D341Med (cell line): Measurements from ENCODE around the gene ZNF441.
"Not testable (repeated sequence)": the region's sequence is repeated elsewhere in the genome, so short reads cannot be mapped to it uniquely, and the experiment has no call there.

ENCODE experiments used
- DNase-seq: peaks from one replicate; pipeline ENCODE4 v3.0.0; 2012; ENCODE audit warnings: low spot score

ZNF441 gene

DNA sequence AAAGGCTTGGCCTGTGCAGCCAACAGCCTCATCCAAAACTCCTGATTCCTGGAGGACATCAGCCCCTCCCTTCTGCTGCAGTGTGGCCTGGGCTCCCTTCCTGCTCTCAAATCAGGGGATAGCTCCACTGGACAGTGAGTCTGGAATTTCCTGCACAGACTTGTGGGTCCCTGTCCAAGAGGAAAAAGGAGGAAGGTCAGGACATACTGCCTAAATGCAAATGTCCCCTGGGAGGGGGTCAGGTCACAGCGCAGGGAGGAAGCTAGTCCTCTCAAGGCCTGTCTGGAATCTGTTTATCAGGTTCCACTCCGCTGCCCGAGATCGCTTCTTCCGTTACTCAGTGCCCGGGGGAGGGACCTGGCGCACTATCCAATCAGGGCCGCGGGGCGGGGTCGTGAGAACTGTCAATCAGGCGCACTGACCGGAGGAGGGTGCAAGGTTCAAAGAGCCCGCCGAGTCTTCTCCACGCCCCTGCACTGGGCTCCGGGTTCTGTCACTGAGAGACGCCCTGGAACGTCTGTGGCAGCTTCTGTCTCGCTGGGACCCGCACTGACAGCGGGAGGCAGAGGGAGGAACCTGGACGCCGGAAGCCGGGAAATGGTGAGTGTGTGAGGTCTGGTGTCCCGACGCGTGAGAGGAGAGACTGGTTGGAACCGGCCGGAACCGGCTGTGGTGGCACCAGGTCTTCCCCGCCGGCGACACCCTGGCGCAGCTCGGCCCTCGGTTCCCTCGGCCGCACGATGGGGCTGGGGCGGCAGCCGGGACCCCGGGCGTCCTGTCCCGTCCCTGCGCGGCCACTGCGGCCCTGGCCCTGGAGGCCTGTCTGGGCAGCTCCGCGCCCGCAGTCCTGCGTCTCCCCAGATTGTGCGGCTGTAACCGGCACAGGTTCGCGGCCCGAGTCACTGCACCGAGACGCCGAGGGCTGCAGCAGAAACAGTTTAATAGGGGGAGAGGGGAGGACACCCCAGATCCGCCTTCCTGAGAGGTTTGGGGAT is at the start of gene ZNF441:
TSS of gene ZNF441 (plus strand) at position 404 of the 995 bp plus-strand sequence. CDS start at position 598, 194 bp downstream.
- DNase-seq: peak; percentile 96

- no peak for DNase-seq
These were observed 45.1 kb upstream of the ZNF441 start for GRCh38 chr19:11721681-11722080.

DNA sequence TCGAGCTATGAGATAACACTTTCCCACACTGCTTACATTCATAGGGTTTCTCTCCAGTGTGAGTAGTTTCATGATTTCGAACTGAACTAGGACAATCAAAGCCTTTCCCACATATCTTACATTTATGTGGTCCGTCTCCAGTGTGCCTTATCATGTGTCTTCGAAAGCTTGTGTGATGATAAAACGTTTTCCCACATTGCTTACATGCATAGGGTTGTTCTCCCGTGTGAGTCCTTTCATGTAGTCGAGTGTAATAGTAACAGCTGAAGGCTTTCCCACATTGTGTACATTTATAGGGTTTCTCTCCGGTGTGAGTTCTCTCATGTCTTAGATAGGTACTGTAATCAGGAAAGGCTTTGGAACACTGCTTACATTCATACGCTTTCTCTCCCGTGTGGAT is 44.4 kb upstream of the ZNF441 start:
- DNase-seq: no peak

DNA sequence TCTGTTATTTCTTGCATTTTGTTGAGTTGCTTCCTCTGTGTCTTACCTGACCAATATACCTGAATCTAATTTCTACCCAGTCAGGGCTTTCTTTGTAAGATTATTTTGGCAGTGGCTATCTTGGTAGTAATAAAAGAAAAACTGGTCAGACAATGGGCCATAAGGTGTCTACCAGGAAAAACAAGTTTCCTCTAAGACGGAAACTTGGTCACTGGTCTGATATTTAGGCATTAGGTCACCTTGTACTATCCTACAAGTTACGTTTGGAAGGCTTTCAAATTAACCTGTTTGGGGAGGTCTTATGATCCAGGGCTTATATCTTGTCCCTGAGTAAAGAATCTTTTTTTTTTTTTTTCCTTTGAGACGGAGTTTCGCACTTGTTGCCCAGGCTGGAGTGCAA is 37.2 kb upstream of the ZNF441 start:
- no peak for DNase-seq

DNA sequence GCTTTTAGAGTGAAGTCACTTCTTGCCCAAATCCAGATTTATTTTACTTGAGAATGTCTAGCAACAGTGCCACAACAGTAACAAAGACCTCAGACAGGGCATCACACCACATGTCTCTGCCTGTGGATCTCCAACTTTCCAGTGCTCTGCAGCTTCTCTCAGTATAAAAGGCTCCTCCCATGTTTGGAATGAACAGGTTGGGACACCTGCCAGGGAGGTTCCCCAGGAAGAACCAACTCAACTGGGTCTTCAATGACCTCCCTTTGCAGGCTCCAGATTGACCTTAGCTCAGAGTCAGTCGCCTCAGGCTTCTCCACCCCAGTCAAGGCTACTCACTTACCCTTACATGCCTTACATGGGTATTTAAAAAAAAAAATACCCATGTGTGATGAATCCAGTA is 31.4 kb upstream of the ZNF441 start:
- DNase-seq: no peak

DNA sequence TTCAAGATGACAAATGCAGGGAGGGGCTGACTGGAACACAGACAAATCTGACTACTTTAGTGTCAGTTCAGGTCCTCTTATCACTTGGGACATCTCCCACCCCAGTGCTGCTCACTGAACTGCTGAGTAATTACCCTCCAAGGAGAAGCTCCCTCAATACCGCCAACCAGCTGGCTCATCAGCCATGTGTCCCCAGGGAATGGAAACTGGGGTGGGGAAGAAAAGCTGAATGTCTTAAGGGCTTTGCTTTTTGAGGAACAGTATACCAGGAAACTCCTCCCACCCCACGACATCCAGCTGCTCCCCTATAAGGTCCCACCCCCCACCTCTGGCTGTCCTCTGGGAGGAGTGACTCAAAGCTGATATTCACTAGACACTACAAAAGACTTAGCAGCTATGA is 30.1 kb upstream of the ZNF441 start:
- DNase-seq: peak; percentile 84

DNA sequence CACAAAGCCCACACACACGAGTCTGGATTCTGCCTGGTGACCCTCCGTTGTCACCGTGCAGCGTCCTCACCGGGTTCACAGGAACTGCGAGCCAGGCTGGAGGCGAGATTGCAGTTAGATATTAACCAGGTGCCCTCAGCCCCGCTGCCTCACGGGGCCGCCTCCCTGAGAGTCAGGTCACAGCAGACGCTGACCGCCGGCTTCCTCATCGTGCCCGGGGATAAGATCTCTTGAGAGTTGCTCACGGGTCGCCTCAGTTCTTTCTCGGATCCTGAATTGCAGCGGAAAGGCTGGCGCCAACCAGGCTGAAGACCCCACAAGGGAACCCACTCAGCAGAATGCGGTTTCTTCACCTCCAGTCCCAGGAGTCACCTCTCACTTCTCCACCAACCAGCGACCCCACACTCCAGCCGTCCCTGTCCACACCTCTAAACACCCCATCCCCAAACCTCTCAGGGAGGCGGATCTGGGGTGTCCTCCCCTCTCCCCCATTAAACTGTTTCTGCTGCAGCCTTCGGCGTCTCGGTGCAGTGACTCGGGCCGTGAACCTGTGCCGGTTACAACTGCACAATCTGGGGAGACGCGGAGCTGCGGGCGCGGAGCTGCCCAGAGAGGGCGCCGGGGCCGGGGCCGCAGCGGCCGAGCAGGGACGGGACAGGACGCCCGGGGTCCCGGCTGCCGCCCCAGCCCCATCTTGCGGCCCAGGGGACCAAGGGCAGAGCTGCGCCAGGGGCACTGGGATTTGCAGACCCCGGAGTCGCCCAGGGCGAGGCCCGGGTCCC is 28.6 kb upstream of the ZNF441 start:
- DNase-seq: peak; percentile 38

DNA sequence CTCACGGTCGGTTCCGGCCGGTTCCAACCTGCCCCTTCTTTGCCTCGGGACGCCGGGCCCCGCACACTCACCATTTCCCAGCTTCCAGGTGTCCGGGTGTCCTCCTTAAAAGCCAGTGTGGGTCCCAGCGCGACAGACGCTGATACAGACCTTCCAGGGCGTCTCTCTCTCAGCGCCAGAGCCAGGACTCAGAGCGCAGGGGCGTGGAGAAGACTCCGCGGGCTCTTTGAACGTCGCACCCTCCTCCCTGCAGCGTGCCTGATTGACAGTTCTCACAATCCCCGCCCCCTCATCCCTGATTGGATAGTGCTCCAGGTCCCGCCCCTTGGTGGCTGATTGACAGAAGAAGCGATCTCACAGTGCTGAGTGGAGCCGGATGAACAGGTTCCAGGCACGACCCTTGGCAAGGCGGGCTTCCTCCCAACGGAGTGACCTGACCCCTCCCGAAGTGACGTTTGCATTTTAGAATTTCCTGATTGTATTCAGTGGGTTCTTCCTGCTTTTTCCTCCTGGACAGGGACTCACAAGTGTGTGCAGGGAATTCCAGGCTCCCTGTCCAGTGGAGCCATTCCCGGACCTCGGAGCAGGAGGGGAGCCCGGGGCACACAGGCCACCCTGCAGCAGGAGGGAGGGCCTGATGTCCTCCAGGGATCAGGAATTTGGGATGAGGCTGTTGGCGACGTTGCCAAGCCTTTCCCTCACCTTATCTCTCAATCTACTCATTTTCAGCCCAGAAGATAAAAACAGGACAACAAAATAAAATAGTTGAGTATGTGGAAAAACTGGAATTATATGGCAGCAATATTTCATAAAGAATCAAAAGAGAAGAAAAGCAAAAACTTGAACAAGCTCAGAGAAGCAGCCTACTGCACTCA is 27.8 kb upstream of the ZNF441 start, which contains the start of gene ZNF823:
TSS of gene ZNF823 (minus strand) at position 201 of the 875 bp plus-strand sequence. CDS start at position 74, 127 bp downstream.
- DNase-seq: peak; percentile 93

DNA sequence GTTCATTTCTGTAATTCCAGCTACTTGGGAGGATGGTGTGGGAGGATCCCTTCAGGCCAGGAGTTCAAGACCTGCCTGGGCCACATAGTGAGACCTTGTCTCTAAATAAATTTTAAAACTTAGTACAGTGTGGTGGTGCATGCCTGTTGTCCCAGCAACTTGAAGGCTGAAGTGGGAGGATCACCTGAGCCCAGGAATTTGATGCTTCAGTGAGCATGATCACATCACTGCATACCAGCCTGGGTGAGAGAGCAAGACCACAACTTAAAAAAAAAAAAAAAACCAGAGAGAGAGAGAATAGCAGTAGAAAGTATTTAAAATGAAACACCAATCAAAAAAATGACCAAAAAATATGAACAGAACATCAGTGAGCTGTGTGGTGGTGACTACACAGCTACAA is 20.9 kb upstream of the ZNF441 start:
- no peak for DNase-seq

DNA sequence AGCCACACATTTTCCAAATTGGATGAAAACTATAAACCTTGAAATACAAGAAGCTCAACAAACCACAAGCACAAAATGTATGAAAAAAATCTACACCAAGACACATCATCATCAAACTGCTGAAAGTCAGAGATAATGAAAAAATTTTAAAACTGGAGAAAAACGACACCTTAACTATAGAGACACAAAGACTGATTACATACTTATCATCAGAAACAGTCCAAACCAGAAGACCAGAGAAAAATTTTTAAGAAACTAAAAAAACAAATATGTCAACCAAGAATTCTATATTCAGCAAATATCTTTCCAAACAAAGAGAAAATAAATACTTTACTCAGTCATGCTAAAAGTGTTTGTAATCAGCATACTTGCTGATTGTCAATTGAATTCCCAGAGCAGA is 19.5 kb upstream of the ZNF441 start:
- DNase-seq: no peak

GRCh38 chr19:11749751-11750150 is 17.0 kb upstream of the ZNF441 start:
- DNase-seq: no peak

- DNase-seq: no peak
These were observed 14.5 kb upstream of the ZNF441 start for GRCh38 chr19:11752244-11752736.

DNA sequence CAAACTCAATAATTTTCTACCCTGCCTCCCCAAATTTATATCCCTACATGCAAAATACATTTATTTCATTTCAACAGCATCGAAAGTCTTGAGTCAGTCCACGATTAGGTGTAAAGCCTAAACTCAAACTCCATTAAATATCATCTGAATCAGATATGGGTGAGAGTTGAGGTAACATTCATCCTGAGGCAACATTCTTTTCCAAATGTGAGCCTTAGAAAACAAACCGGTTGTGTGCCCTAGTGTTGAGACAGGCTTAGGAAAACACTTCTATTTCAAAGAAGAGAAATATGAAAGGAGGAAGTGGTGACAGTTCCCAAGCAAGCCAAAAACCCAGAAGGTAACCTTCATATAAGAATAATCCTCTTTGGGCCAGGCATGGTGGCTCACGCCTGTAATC is 12.1 kb upstream of the ZNF441 start:
- DNase-seq: no peak

DNA sequence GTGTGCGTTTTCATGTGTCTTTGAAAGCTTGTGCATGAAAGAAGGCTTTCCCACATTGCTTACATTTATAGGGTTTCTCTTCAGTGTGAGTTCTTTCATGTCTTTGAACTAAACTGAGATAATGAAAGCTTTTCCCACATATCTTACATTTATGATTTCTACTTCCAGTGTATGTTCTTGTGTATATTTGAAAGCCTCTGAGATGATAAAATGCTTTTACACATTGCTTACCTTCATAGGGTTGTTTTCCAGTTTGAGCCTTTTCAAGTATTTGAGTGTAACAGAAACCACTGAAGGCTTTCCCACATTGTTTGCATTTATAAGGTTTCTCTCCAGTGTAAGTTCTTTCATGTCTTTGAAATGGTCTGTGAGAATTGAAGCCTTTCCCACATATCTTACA is 9.8 kb upstream of the ZNF441 start:
- no peak for DNase-seq

DNA sequence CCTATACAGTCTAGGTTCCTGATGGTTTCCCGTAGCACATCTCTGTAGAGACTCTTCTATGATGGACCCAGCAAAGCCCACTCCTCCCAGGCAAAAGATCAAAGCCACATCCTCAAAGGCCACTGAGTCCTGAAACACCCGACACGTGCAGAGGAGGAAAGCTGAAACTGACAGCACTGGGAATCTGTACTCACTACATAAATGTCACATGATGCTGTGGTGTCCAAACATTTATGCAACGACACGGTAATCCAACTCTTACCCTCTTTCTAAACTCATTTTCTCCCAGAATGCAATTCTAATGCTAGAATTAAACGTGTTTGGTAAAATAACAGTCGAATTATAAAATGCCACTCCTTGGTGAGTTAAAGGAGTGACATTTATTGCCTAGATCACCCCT is 7.0 kb upstream of the ZNF441 start:
- DNase-seq: no peak

DNA sequence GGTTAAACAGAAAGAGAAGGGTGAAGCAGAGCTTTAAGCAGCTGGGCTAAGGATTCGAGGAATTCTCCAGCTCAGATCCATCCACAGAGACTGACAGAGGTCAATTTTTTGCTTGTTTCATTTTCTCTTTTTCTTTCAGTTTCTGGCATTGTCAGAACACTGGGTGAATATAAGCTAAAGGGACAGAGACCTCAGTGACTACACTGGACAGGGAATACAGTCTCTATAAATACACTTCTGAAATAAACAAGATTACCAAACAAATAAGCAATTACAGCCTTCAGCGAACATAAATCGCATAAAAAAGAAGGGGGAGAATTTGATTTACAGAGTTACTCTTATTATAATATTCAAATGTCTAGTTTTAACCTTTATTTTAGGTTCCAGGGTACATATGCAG is 3.7 kb upstream of the ZNF441 start:
- DNase-seq: no peak

DNA sequence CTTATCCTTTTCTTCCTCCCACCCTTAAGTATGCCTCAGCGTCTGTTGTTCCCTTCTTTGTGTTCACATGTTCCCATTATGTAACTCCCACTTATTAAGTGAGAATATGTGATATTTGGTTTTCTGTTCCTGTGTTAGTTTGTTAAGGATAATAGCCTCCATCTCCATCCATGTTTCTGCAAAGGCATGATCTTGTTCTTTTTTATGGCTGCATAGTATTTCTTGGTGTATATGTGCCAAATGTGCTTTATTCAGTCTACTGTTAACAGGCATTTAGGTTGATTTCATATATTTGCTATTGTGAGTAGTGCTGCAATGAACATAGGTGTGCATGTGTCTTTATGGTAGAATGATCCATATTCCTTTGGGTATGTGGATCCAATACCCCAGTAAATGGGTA is 3.2 kb upstream of the ZNF441 start:
- no peak for DNase-seq

DNA sequence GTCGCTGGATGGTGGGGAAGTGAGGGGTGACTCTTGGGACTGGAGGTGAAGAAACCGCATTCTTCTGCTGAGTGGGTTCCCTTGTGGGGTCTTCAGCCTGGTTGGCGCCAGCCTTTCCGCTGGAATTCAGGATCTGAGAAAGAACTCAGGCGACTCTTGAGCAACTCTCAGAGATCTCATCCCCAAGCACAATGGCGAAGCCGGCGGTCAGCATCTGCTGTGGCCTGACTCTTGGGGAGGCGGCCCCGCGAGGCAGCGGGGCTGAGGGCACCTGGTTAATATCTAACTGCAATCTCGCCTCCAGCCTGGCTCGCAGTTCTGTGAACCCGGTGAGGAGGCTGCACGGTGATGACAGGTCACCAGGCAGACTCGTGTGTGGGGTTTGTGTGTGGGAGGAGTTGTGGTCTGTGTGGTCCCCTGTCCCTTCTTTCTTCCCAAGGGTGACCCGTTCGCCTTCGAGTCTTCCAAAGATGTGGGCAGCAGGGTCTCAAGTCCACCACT is 883 bp downstream of the ZNF441 start:
- peak; percentile 40 for DNase-seq

DNA sequence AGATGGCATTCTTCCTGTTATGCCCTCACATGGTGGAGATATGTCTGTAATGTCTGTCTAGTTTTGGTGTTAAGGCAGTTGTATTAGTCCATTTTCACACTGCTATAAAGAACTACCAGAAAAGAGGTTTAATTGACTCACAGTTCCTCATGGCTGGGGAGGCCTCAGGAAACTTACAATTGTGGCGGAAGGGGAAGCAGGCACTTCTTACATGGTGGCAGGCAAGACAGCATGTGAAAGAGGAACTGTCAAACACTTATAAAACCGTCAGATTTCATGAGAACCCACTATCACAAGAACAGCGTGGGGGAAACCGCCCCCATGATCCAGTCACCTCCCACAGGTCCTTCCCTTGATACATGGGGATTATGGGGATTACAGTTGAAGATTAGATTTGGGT is 3.2 kb downstream of the ZNF441 start:
- no peak for DNase-seq

DNA sequence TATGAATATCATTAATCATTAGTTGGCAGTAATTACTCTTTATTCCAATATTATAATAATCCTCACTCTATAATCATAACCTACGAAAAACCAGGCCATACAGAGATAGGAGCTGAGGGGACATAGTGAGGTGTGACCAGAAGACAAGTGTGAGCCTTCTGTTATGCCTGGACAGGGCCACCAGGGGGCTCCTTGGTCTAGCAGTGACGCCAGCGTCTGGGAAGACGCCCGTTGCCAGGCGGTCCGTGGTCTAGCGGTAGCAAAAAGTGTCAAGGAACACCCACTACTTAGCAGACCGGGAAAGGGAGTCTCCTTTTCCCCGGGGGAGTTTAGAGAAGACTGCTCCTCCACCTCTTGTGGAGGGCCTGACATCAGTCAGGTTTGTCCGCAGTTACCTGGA is 4.7 kb downstream of the ZNF441 start:
- DNase-seq: not testable (repeated sequence)

GRCh38 chr19:11776669-11777068 is 9.9 kb downstream of the ZNF441 start:
- DNase-seq: not testable (repeated sequence)
